IPS DF 19.7 (cell line): Measurements from ENCODE around the gene ZNF670.

ENCODE experiments used
- DNase-seq: peaks from one replicate; pipeline ENCODE4 v3.0.0-alpha.2; 2013; ENCODE audit warnings: low read depth, low spot score

ZNF670 gene

DNA sequence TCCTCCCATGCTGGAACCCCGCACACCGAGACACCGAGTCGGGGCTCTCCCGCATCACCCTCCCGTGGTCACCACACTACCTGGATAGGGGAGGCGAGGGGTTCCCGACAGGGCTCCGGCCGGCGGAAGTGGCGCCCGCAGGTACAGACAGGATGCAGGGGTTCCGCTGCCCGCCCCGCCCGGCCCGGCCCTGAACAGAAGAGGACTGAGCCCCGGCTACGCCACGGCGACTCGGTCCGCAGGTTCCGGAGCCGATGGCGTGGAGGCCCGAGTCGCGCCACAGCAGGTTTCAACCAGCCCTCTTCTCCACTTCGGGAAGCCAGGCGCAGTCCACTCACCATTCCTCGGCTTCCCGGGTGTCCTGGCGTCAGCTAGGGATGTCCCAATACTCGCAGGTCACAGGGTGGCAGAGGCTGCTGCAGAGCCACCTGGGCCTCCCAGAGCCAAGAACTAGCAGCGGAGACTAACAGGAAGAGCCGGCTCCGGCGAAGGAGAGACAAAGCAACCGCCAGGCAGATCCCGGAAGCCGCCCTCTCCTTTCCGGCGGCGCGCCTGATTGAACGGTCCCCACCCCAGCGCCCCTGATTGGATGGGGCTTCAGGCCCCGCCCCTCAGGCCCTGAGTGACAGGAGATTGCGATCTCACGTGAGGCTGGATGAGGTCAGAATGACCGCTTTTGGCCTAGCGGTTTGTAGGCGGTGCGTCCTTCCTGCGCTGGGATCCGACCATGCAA is 25.4 kb upstream of the ZNF670 start, which contains the start of gene ZNF669:
Gene ZNF669, minus strand, starts transcription at position 498 of the 733 bp plus-strand sequence. Its CDS starts 157 bp downstream, at position 341.
- peak; percentile 80 for DNase-seq

DNA sequence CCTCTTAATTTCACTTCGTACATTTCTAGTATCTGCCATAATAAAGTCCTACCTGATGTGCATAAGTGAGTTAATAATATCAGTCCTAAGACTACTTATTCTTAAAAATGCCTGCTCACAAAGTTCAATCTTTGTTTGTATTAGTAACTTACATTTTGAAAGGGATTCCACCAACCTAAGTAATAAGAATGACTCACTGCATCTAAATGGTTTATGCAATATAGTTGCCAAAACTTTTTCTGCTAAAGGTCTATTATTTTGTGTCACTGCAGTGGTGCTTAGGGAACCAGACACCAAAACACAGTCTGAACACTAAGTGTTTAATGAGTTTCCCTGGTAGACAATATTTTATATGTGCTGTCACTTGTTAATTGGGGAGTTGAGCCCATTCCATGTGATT is 23.8 kb upstream of the ZNF670 start:
- no peak for DNase-seq

DNA sequence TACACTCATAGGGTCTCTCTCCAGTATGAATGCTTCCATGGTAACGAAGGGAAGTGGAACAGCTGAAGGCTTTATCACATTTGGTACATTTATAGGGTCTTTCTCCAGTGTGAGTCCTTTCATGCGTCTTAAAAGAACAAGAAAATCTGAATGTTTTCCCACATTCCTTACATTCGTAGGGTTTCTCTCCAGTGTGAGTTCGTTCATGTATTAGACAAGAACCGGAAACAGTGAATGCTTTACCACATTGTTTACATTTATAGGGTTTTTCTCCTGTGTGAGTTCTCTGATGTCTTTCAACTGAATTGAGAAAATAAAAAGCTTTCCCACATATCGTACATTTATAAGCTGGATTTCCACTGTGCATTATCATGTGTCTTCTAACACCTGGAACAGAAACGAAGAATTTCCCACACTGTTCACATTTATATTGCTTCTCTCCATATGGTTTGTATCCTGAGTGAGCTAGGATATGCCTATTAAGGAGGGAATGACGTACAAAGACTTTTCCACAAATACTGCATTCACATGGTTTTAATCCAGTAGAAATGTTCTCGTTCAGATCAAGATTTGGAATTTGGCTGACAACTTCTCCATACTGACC is 22.2 kb upstream of the ZNF670 start:
- no peak for DNase-seq

DNA sequence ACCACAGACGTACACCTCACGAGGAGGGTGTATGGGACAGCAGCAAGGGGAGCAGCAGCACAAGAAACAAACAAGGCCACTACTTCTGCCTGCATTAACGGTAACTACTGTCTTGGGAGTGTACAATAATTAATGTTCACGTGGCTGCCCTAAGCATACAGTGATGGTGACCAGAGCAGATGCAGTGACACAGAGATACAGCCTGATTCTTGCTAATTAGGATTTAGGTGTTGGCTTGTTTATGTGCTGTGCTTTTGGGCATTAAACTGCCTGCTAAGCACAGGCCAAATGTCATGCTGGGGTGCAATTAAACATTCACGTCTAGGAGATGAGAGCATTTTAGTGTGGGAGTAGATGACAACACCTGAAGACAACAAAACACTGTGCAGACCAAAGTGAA is 18.3 kb upstream of the ZNF670 start:
- DNase-seq: no peak

DNA sequence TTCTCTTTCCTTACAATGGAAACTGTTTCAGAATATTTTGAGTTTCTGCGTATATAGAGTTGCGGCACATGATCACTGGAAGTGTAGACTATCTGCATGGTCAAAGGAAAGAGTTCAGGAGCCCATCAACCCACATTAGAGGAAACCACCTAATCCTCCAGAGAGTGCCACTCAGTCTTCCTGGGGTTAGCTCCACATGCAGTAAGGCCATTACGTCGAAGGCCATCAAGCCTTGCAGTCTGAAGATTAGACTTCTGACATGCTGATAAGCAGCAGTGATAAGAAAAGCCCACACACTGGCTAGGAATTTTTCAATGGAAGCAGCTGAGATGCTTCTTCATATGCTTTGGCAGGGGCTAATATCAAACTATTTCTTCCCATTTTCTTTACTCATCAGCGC is 17.9 kb upstream of the ZNF670 start:
- DNase-seq: no peak

DNA sequence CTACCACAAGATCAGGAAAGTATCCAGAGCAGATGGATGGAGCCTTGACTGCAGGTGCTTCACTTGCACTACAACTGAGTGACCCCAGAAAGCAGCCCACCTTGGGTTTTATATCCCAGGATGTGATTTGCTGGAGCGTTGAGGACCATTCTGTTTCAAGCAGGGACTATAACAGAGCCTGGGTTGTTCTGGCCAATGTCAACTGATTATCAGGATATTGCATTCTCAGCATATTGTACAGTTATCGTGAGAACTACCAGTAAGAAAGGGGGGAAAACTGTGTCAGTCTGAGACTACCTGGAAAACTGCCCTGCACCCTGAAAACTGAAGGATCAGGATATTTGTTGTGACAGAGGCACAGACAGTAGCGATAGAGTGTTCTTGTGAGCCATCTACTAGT is 17.5 kb upstream of the ZNF670 start:
- DNase-seq: no peak

DNA sequence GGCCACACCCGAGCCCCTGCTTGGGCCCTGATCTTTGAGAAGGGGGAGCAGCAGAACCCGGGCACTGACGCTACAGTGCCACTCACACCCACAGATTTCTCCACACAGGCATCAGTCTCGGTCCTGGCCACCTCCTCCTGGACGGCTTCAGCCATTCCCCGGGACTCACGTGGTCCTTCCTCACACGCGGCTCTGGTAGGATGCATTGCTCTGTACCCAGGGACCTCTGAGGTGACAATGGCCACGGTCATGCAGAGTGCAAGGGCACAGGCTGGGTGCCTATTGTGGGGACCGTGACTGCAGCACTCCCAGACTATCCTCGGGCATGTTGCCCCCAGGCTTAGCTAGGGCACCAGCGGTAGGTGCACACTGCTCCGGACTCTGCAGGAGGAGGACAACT is 11.8 kb upstream of the ZNF670 start:
- DNase-seq: no peak

DNA sequence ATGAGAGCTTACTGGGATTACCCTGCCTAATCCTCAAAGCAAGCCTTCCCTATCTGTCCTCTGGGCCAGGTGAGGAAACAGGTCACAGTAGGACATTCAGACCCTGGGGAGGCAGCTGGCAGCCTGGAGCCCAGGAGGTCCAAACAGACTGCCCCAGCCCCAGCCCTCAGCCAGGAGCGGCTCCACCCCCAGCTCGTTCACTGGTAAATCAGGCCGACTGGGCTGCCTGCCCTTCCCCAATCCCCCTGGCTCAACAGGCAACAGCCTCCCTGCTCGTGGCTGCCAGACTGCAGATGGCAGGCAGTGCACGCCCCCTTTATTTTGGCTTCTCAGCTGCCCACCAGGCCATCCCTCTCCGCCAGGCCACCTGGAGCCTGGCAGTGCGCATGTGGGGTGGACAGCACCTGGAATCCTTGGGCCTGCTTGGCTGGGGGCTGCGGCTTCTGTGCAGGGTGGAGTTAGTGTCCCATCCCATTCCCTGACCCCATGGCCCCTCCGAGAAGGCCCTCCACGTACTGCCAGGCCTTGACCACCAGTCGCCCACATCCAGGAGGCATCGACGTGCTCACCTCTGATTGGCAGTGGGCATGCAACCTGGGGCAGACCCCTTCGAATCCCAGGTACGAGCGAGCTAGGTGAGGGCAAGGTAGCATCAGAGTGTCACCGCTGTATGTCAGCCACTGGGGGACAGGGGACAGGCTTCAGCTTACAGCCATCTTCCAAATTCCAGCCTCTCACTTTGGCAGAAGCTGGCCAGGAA is 11.2 kb upstream of the ZNF670 start:
- DNase-seq: no peak

DNA sequence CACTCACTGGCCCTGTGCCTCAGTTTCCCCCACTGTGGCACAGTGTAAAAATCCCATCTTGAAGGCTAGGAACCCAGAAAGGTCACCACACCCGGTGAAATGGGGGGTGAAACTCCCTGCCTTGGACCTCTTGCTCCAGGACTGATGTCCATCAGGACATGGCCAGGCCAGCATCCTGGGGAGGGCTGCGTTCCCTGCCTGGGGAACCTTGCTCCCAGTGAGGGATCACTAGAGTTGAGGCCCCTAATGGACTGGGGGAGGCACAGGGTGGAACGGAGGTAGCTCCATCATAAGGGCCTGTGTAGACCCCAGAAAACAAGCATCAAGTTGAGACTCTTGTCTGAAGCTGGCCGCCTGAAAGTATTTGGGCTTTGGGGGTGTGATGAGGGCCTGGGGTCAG is 10.4 kb upstream of the ZNF670 start:
- DNase-seq: no peak

DNA sequence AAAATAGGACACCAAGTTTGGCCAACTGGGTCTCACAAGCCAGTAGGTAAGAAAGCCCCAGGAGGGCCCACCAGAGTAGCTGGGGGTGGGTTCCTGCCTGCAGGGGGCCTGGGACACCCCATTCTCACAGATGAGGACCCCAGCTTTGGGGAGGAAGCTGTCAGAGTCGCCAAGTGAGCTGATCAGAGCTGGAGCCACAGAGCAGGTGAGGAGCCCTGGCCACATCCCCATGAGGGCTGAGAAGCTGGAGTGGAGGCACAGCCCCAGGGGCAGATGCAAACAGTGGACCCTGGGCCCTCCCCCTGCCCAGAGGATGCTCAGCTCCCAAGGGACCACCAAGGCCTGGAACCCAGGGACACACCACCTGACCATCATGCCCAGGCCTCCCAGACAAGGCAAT is 8.6 kb upstream of the ZNF670 start:
- no peak for DNase-seq

DNA sequence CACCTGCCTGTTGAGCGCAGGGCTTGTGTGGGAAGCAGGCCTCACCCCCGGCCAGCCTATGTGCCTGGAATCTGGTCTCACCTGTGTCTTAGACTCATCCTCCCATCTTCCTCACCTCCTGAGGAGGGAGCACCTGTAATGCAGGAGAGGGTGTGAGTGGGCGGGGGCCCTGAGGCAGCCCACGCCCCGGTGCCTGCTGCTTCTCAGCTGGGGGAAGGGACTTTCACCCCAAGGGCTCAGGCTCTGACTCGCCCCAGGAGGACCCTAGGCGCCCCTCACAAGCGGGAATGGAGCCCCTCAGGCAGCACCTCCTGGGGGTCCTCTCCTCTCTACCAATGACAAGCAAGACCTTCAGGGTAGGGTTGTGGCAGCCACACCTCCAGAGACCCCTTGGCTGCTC is 6.7 kb upstream of the ZNF670 start:
- DNase-seq: no peak

DNA sequence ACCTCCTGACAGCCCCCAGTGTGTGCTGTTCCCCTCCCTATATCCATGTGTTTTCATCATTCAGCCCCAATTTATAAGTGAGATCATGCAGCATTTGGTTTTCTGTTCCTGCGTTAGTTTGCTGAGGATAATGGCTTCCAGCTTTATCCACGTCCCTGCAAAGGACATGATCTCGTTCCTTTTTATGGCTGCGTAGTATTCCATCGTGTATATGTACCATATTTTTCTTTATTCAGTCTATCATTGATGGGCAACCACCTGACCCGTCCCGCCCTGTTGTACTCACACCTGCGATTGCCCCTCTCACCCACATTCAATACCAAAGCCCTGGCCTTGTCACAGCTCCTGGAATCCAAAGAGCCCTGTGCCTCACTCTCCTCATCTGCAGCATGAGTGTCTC is 6.2 kb upstream of the ZNF670 start:
- DNase-seq: no peak

DNA sequence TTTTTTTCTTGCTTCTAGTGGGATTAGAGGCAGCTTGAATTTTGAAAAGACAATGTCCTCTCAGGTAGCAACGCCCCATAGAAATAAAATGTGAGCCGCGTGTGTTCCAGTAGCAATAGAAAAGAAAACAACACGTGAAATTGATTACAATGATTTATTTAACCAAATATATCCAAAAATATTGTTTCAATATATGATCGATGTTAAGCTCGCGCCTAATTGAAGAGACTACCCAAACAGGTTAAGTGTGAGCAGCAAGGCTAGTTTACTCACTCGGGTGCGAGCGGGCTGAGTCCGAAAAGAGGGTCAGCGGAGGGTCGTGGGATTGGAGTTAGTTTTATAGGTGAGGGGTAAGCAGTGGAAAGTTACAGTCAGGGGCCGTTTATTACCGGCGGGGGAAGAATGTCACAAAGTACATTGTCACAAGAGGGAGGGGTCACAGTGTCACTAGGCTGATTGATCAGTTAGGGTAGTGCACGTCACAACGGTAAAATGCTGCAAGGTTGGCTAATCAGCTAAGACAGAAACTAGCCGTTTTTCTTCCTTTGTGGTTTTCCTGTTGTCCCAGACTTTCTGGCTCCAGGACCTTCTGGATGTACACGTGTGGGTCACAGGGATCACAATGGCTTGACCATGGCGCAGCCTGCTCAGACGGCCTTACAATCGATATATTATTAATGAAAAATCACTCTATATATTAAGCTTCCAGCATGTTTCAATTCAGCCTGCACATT is 697 bp upstream of the ZNF670 start:
- DNase-seq: no peak

DNA sequence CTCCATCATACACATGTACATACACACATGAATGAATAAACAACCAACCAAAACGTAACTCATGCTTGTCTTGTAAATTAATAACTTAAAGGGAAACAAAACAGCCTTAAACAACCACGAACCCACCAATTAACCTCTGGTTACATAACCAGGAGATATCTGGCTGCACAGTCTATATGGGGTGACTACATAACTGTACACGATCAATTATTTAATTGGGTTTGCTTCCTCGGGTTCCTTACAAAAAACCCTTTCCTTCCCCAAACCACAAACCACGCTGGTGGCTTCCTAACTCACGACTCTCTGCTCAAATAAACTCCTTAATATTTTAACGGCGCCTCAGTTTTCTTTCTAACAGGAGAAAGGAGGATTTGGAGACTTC is 744 bp downstream of the ZNF670 start:
- no peak for DNase-seq

DNA sequence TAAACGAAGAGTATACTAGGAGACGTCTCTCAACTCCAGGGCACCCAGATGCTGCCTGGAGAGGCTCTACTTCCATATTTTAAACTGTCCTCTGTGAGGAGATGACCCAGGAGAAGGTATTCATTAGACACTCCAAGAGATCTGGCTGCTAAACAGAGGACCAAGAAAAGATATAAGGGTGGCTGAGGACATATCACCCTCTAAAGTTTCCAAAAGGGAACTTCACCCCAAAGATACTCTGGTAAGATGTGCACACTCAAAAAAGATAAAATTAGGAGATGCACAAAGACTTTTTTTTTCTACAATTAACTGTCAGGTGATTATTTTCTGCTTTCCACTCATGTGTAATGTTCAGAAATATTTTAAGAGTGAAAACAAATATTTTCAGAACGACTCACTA is 1.4 kb downstream of the ZNF670 start:
- no peak for DNase-seq

DNA sequence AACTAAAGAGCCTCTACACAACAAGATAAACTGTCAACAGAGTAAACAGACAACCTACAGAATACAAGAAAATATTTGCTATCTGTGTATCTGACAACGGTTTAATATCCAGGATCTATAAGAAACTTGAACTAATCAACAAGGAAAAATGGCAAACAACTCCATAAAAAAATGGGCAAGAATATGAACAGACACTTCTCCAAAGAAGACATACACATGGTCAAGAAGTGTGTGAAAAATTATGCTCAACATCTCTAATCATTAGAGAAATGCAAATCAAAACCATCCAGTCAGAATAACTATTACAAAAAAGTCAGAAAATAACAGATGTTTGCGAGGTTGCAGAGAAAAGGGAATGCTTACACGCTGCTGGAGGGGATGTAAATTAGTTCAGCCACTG is 8.0 kb downstream of the ZNF670 start:
- DNase-seq: no peak

DNA sequence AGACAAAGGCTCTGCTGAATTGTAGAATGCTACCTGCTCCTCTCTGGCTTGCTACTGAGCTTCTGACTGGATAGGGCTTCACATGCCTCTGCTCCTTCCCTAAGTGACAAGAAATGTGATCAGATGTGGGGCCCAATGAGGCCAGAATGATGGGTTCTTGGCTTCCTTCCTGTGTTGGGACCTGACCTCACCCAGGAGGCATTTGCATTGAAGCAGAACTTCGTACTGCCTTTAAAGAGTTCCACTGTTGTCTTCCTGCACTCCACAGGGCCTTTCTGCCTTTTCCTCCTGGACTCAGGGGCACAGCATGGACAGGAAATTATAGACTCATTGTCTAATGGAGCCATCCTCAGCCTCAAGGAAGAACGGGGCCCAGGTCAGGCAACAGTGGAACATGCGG is 14.3 kb downstream of the ZNF670 start:
- no peak for DNase-seq

DNA sequence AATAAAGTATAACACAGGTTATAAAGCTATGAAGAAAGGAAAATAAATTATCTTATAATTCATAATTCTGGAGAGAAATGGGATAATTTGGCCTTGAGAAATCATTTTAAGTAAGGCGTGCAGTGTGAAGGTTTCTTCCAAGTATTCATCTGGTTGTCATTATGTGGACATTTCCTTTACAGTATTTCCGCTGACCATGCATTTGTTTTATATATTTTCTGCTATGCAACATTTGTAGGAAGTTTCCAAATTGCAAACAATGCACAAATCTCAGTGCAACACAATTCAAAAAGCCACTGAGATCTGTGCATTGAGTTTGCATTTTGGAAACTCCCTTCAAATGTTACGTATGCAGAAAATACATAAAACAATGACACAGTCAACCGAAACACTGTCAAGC is 17.8 kb downstream of the ZNF670 start:
- no peak for DNase-seq

DNA sequence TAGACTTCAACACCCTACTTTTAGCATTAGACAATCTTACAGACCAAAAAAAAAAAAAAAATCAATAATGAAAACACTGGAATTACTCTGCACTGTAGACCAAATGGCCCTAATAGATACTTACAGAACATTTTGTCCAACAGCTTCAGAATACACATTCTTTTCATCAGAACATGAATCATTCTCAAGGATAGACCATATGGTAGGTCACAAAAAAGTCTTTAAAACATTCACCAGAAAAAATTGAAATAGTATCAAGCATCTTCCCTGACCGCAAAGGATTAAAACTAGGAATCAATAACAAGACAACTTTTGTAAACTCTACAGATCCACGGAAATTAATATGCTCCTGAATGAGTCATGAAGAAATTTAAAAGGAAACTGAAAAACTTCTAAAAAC is 22.5 kb downstream of the ZNF670 start:
- DNase-seq: no peak

DNA sequence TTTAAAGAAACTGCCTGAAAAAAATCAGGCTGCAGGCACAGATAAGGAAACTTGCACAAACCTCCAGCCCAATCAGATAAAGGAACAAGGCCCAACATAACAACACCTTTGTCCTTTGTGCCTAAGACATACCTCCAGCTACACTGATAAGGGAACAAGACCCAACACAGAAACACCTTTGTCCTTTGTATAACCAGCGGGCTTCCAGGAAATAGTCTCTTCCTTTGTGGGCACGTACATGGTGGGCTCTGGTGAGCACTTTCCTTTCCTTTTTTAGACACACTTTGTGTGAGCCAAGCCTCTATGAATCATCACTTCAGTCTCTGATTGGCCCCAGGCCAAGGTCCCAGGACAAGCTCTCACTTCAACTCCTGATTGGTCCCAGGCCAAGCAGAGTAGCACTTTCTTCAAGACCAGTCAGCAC is 23.6 kb downstream of the ZNF670 start:
- no peak for DNase-seq

DNA sequence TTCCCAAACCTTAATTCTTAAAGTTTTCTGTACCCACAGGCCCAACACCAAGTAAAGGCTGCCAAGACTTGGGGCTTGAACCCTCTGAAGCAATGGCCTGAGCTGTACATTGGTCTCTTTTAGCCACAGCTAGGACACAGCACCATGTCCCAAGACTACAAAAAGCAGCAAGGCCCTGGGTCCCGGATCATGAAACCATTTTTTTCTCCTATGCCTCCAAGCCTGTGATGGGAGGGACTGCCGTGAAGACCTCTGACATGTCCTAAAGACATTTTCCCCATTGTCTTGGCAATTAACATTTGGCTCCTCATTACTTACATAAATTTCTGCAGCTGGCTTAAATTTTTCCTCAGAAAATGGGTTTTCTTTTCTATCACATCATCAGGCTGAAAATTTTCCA is 30.9 kb downstream of the ZNF670 start:
- DNase-seq: no peak

DNA sequence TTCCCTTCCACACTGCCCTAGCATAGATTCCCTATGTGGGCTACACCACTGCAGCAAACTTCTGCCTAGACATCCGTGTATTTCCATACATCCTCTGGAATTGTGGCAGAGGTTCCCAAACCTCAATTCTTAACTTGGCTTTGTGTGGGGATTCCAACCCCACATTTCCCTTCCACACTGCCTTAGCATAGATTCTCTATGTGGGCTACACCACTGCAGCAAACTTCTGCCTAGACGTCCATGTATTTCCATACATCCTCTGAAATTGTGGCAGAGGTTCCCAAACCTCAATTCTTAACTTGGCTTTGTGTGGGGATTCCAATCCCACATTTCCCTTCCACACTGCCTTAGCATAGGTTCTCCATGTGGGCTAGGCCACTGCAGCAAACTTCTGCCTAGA is 31.4 kb downstream of the ZNF670 start:
- no peak for DNase-seq
